GM21447 (cell line): ENCODE data around the gene IL26.
"Not testable (repeated sequence)": the region's sequence is repeated elsewhere in the genome, so short reads cannot be mapped to it uniquely, and the experiment has no call there.

Experiments
- ATAC-seq: cut with Tn5 transposase; IDR thresholded peaks from one replicate; pipeline ENCODE4 v1.9.1; 2021; ENCODE audit not compliant: unreplicated experiment

IL26 gene

GRCh38 chr12:68203460-68203875 lies 22.1 kb downstream of the IL26 start:
- no peak for ATAC-seq

GRCh38 chr12:68200854-68201253 lies 24.8 kb downstream of the IL26 start:
- ATAC-seq = no peak

GRCh38 chr12:68199127-68199526 lies 26.5 kb downstream of the IL26 start:
- ATAC-seq = no peak

GRCh38 chr12:68198507-68199086 lies 27.0 kb downstream of the IL26 start:
- ATAC-seq = no peak

GRCh38 chr12:68190301-68190700 lies 35.3 kb downstream of the IL26 start:
- ATAC-seq = no peak

GRCh38 chr12:68189821-68190242 lies 35.8 kb downstream of the IL26 start:
- no peak for ATAC-seq

- no peak for ATAC-seq
Observed at GRCh38 chr12:68185598-68185997, 40.0 kb downstream of the IL26 start.

- peak; percentile 83 for ATAC-seq
Observed at GRCh38 chr12:68180792-68181744, 44.5 kb downstream of the IL26 start.

- ATAC-seq = no peak
Observed at GRCh38 chr12:68178774-68179439, 46.7 kb downstream of the IL26 start.

- ATAC-seq = no peak
Observed at GRCh38 chr12:68178184-68178583, 47.4 kb downstream of the IL26 start.

GRCh38 chr12:68177562-68177961 lies 48.0 kb downstream of the IL26 start:
- no peak for ATAC-seq

- no peak for ATAC-seq
Observed at GRCh38 chr12:68176257-68176656, 49.4 kb downstream of the IL26 start.

GRCh38 chr12:68175557-68176061 lies 50.0 kb downstream of the IL26 start:
- ATAC-seq = peak; percentile 96

GRCh38 chr12:68174761-68175160 lies 50.8 kb downstream of the IL26 start:
- not testable (repeated sequence) for ATAC-seq

GRCh38 chr12:68173792-68174191 lies 51.8 kb downstream of the IL26 start:
- no peak for ATAC-seq

- no peak for ATAC-seq
Observed at GRCh38 chr12:68170726-68171125, 54.9 kb downstream of the IL26 start.

GRCh38 chr12:68169213-68169889 lies 56.3 kb downstream of the IL26 start:
- no peak for ATAC-seq

GRCh38 chr12:68166317-68166831 lies 59.2 kb downstream of the IL26 start:
- no peak for ATAC-seq

- peak; percentile 78 for ATAC-seq
Observed at GRCh38 chr12:68163560-68164081, 62.0 kb downstream of the IL26 start.

- no peak for ATAC-seq
Observed at GRCh38 chr12:68162374-68162773, 63.2 kb downstream of the IL26 start.
